H4 (cell line): Measurements from ENCODE around the gene PPIF. TPM values are rescaled to one million over a fixed set of nuclear protein-coding genes. Genes with fewer than 3 reads are reported as not detected.

Source experiments
- DNase-seq: peaks from one replicate; pipeline ENCODE4 v3.0.0-alpha.2; 2015; ENCODE audit warnings: low spot score
- total RNA-seq: library from RNA; depleted of rRNA; stranded (reverse); fragments of >200 nt; shearing (Covaris generic); gene quantifications from 2 replicates; pipeline ENCODE4 v1.2.3, GENCODE V29; 2014

Gene PPIF
- total RNA-seq, 1 experiment from 2014 or later, result 52.3 TPM

- no peak for DNase-seq
Observed at GRCh38 chr10:79313911-79314439, 33.3 kb upstream of the PPIF start.

- DNase-seq, result no peak
Observed at GRCh38 chr10:79314761-79315601, 32.3 kb upstream of the PPIF start.

- no peak for DNase-seq
Observed at GRCh38 chr10:79315602-79315920, 31.7 kb upstream of the PPIF start.

- peak; percentile 52 for DNase-seq
Observed at GRCh38 chr10:79316671-79317431, 30.4 kb upstream of the PPIF start.

- DNase-seq, result no peak
Observed at GRCh38 chr10:79318369-79318768, 28.9 kb upstream of the PPIF start.

- no peak for DNase-seq
Observed at GRCh38 chr10:79319115-79319771, 28.0 kb upstream of the PPIF start.

- no peak for DNase-seq
Observed at GRCh38 chr10:79320316-79320715, 27.0 kb upstream of the PPIF start.

GRCh38 chr10:79320820-79321493 lies 26.3 kb upstream of the PPIF start:
- DNase-seq, result peak; percentile 86

- no peak for DNase-seq
Observed at GRCh38 chr10:79321494-79321882, 25.8 kb upstream of the PPIF start.

- DNase-seq, result no peak
Observed at GRCh38 chr10:79321951-79322350, 25.3 kb upstream of the PPIF start.

GRCh38 chr10:79322616-79323543 lies 24.4 kb upstream of the PPIF start:
- DNase-seq, result peak; percentile 95

GRCh38 chr10:79323602-79324001 lies 23.7 kb upstream of the PPIF start:
- no peak for DNase-seq

GRCh38 chr10:79324032-79324695 lies 23.1 kb upstream of the PPIF start:
- no peak for DNase-seq

GRCh38 chr10:79326361-79327089 lies 20.7 kb upstream of the PPIF start:
- DNase-seq, result no peak

- no peak for DNase-seq
Observed at GRCh38 chr10:79327090-79327457, 20.2 kb upstream of the PPIF start.

GRCh38 chr10:79328147-79328701 lies 19.0 kb upstream of the PPIF start:
- DNase-seq, result no peak

- no peak for DNase-seq
Observed at GRCh38 chr10:79328737-79329504, 18.3 kb upstream of the PPIF start.

- DNase-seq, result no peak
Observed at GRCh38 chr10:79329529-79329928, 17.7 kb upstream of the PPIF start.
